ENCODE results near the gene BCAS3. TPM values are rescaled to one million over a fixed set of nuclear protein-coding genes. Genes with fewer than 3 reads are reported as not detected.

Gene BCAS3
- total RNA-seq, 2 donors from 2014 or later: 28.0 to 37.7 TPM

DNA sequence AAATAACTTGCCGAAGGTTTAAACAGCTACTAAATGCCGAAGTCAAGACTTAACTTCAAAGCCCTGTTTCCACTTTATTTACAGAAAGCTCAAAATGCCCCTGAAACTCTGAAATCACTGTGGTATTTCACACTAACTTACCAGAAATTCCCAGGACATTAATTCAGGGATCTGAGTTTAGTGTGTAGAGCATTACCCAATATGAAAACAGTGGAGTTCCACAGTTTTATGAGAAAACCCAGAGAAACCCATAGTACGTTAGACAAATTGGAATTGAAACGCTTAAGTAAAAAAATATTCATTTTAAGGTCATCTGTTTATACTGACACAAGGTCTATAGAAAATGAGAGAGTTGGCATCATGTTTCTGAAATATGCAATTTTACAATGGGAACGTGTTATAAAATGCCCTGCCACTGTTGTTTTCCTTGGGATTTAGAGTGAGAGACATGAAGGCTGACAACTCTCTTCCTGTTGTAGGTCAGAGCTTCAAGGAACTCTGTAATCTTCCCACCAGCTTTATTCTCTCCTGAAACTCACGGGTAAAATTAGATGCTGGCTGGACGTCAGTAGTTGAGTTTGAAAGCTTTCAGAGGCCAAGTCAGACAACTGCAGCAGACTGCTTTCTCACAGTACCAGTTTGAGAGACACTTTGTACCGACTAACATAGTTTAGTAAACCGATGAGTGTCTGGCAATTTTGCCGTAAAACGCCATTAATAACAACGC, 582.6 kb downstream of the BCAS3 start:
- no peaks in the 10 kb centered on the region for H3K9me3 ChIP-seq (ENCODE audit: control insufficient read depth, low read length)
- no peak overlapping the region for H3K4me3 ChIP-seq (ENCODE audit: low read length)
- no peaks in the 10 kb centered on the region for H3K27me3 ChIP-seq (ENCODE audit: control insufficient read depth, insufficient read depth, low read length, poor library complexity, severe bottlenecking)
- H3K27ac ChIP-seq (ENCODE audit: low read depth, low read length): no peak overlapping the region
- Mint-ChIP-seq H3K9me3 (no peaks in the 10 kb centered on the region), H3K27me3 (ENCODE audit: insufficient read depth) (no peaks in the 10 kb centered on the region), H3K4me3 (no peak overlapping the region), H3K4me1 (peaks cover 23% of the 10 kb centered on the region), H3K36me3 (ENCODE audit: low read depth) (no peaks in the 10 kb centered on the region), H3K27ac (no peak overlapping the region)
- H3K4me1 ChIP-seq (ENCODE audit: control insufficient read depth, insufficient read depth, low read length): peaks cover 5% of the 10 kb centered on the region
- no peaks in the 10 kb centered on the region for H3K36me3 ChIP-seq (ENCODE audit: control insufficient read depth, insufficient read depth, low read length)
- DNase-seq: no peak
- H3K9ac ChIP-seq (ENCODE audit: extremely low read depth, low read length, poor library complexity, severe bottlenecking): no peak overlapping the region
- WGBS, 2 experiments (ENCODE audit: insufficient coverage in 1 of 2, insufficient read length in 1 of 2): 87 to 90% methylated on average over 11 to 12 of the region's 12 CpGs
- TF ChIP-seq, protein P1, sequence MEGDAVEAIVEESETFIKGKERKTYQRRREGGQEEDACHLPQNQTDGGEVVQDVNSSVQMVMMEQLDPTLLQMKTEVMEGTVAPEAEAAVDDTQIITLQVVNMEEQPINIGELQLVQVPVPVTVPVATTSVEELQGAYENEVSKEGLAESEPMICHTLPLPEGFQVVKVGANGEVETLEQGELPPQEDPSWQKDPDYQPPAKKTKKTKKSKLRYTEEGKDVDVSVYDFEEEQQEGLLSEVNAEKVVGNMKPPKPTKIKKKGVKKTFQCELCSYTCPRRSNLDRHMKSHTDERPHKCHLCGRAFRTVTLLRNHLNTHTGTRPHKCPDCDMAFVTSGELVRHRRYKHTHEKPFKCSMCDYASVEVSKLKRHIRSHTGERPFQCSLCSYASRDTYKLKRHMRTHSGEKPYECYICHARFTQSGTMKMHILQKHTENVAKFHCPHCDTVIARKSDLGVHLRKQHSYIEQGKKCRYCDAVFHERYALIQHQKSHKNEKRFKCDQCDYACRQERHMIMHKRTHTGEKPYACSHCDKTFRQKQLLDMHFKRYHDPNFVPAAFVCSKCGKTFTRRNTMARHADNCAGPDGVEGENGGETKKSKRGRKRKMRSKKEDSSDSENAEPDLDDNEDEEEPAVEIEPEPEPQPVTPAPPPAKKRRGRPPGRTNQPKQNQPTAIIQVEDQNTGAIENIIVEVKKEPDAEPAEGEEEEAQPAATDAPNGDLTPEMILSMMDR (conservative IDR thresholded peaks at IDR 0.05): no peak

DNA sequence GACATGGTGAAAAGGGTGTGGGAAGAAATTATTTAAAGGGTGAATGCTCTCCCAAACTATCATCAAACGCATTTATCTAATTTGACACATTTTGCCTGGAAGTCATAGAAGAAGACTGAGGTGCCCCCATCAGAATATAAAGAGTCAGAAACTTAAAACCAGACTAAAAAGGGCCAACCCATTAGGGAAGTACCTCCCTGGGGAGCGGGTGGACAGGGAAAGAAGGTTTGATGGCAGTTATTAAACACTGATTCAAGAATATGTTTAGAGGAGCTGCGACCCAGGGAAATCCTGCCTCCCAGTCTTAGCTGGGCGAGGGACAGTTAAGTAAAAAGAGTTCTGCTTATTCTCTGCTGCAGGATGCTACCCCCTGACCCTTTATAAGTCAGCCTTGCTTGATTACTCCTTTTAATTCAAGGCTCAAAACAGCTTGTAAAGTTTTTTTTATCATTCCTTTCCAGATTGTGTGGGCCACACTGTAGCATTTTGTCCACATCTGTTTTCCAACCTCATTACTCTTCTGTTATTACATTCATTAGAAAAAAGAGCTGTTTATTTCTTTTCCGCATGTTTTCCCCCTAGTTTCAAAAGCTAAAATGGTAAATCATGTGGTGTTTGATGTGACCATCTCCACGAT, 583.5 kb downstream of the BCAS3 start:
- H3K27ac Mint-ChIP-seq: no peak overlapping the region
- no peak overlapping the region for H3K4me3 Mint-ChIP-seq
- DNase-seq: no peak
- no peaks in the 10 kb centered on the region for H3K9me3 Mint-ChIP-seq
- no peaks in the 10 kb centered on the region for H3K9me3 ChIP-seq (ENCODE audit: control insufficient read depth, low read length)
- H3K9ac ChIP-seq (ENCODE audit: extremely low read depth, low read length, poor library complexity, severe bottlenecking): no peak overlapping the region
- H3K4me1 Mint-ChIP-seq: peaks cover 23% of the 10 kb centered on the region
- 88 to 92% methylated on average over 3 to 6 of the region's 6 CpGs for WGBS, 2 experiments (ENCODE audit: insufficient coverage in 1 of 2, insufficient read length in 1 of 2)
- H3K36me3 ChIP-seq (ENCODE audit: control insufficient read depth, insufficient read depth, low read length): no peaks in the 10 kb centered on the region
- no peaks in the 10 kb centered on the region for H3K36me3 Mint-ChIP-seq (ENCODE audit: low read depth)
- no peaks in the 10 kb centered on the region for H3K27me3 Mint-ChIP-seq (ENCODE audit: insufficient read depth)
- H3K27ac ChIP-seq (ENCODE audit: low read depth, low read length): no peak overlapping the region
- H3K27me3 ChIP-seq (ENCODE audit: control insufficient read depth, insufficient read depth, low read length, poor library complexity, severe bottlenecking): no peaks in the 10 kb centered on the region
- no peak overlapping the region for H3K4me3 ChIP-seq (ENCODE audit: low read length)
- TF ChIP-seq, protein P1 (conservative IDR thresholded peaks at IDR 0.05): no peak
- peaks cover 5% of the 10 kb centered on the region for H3K4me1 ChIP-seq (ENCODE audit: control insufficient read depth, insufficient read depth, low read length)

DNA sequence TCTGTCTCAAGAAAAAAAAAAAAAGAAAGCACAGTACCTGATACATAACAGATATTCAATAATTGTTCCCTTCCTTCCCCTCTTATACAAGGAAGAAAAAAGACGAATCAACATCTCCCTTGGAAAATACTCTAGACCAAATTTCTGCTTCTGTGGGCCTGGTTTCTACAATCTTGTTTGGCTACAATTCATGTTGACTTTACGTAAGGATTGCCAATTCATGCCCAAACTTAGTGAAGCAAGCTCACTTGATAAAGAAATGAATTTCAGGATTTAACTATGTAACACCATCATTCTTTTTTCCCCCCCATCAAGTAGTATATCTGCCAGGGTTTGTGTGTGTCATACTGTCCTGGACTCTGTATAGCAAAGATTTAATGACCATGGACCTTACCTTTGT, 587.7 kb downstream of the BCAS3 start:
- H3K36me3 Mint-ChIP-seq (ENCODE audit: low read depth): no peaks in the 10 kb centered on the region
- H3K4me3 Mint-ChIP-seq: no peak overlapping the region
- no peaks in the 10 kb centered on the region for H3K36me3 ChIP-seq (ENCODE audit: control insufficient read depth, insufficient read depth, low read length)
- no peak for DNase-seq
- no peak overlapping the region for H3K9ac ChIP-seq (ENCODE audit: extremely low read depth, low read length, poor library complexity, severe bottlenecking)
- H3K4me3 ChIP-seq (ENCODE audit: low read length): no peak overlapping the region
- no peaks in the 10 kb centered on the region for H3K9me3 Mint-ChIP-seq
- no peaks in the 10 kb centered on the region for H3K4me1 ChIP-seq (ENCODE audit: control insufficient read depth, insufficient read depth, low read length)
- H3K27ac Mint-ChIP-seq: no peak overlapping the region
- H3K9me3 ChIP-seq (ENCODE audit: control insufficient read depth, low read length): no peaks in the 10 kb centered on the region
- 76 to 92% methylated on average over 1 to 2 of the region's 2 CpGs for WGBS, 2 experiments (ENCODE audit: insufficient coverage in 1 of 2, insufficient read length in 1 of 2)
- H3K27me3 ChIP-seq (ENCODE audit: control insufficient read depth, insufficient read depth, low read length, poor library complexity, severe bottlenecking): no peaks in the 10 kb centered on the region
- no peaks in the 10 kb centered on the region for H3K27me3 Mint-ChIP-seq (ENCODE audit: insufficient read depth)
- H3K27ac ChIP-seq (ENCODE audit: low read depth, low read length): no peak overlapping the region
- peaks cover 8% of the 10 kb centered on the region for H3K4me1 Mint-ChIP-seq
- TF ChIP-seq, protein P1 (conservative IDR thresholded peaks at IDR 0.05): no peak
